Measurements from ENCODE around the gene JMJD7. TPM values are rescaled to one million over a fixed set of nuclear protein-coding genes. Genes with fewer than 3 reads are reported as not detected.

Gene JMJD7
- total and polyA plus RNA-seq, 2 donors (not counting 1 experiment from before 2014, with no cell fraction given): 33.4 to 43.9 TPM

- TF ChIP-seq EZH2 (IDR thresholded peaks at IDR 0.05; ENCODE audit: borderline replicate concordance, insufficient read depth, low read depth, low read length, poor library complexity, severe bottlenecking): no peak
- no peak overlapping the region for H3K9ac ChIP-seq (ENCODE audit: low read length)
- H3K4me2 ChIP-seq (replicated peaks; ENCODE audit: low read depth, low read length, poor library complexity, severe bottlenecking): no peak overlapping the region
- no peaks in the 10 kb centered on the region for H4K20me1 ChIP-seq (ENCODE audit: control insufficient read depth, insufficient read depth, low read length, poor library complexity, severe bottlenecking)
- ChIA-PET CTCF (interaction anchor here (0.6 to 1.3 kb wide), 2 partner anchors 37 to 120 kb away, joined by 3 to 4 read pairs; no protein-coding TSS in a partner anchor), POLR2A (no interaction called here)
- H3K9me3 ChIP-seq (ENCODE audit: control extremely low read depth in 1 of 3, control insufficient read depth in 2 of 3, insufficient read depth in 1 of 3, low read length in 2 of 3): no peaks in the 10 kb centered on the region
- Mint-ChIP-seq H3K27ac (no peak overlapping the region), H3K9me3 (ENCODE audit: insufficient read depth) (no peaks in the 10 kb centered on the region), H3K4me1 (no peaks in the 10 kb centered on the region), H3K4me3 (no peak overlapping the region), H3K27me3 (no peaks in the 10 kb centered on the region)
- no peak overlapping the region for H2AFZ ChIP-seq (ENCODE audit: insufficient read depth, low read depth, low read length, poor library complexity, severe bottlenecking)
- H3K4me1 ChIP-seq (ENCODE audit: control insufficient read depth in 2 of 2, insufficient read depth in 2 of 2, low read length in 2 of 2): no peaks in the 10 kb centered on the region
- no peak for DNase-seq
- no peak overlapping the region for H3K4me3 ChIP-seq (ENCODE audit: control extremely low read depth in 1 of 5, extremely low read depth in 1 of 5, insufficient read depth in 1 of 5, low read depth in 2 of 5, low read length in 4 of 5)
- H3K27me3 ChIP-seq (replicated peaks in 1 of 4; ENCODE audit: control extremely low read depth in 1 of 4, control insufficient read depth in 3 of 4, insufficient read depth in 4 of 4, low read length in 3 of 4): no peaks in the 10 kb centered on the region
- no peaks in the 10 kb centered on the region for H3K36me3 ChIP-seq (replicated peaks in 1 of 2; ENCODE audit: control extremely low read depth in 1 of 2, control insufficient read depth in 1 of 2, extremely low read depth in 1 of 2, insufficient read depth in 2 of 2, low read length in 1 of 2)
- ATAC-seq (ENCODE audit: low read depth): no peak
- no peak overlapping the region for H3K27ac ChIP-seq (ENCODE audit: low read length in 2 of 2)
- 91% methylated on average over 24 of the region's 25 CpGs for WGBS (ENCODE audit: insufficient coverage)
- no peaks in the 10 kb centered on the region for H3K79me2 ChIP-seq (ENCODE audit: control insufficient read depth, insufficient read depth, low read length)
- intact Hi-C loops (cut with micrococcal nuclease): no loop called here
These were observed 39.1 kb downstream of the JMJD7 start for GRCh38 chr15:41866872-41867579.

GRCh38 chr15:41868321-41868720 lies 40.4 kb downstream of the JMJD7 start:
- peaks cover 7% of the 10 kb centered on the region for H3K27me3 Mint-ChIP-seq
- Histone ChIP-seq H3K4me2 (replicated peaks; ENCODE audit: low read depth, low read length, poor library complexity, severe bottlenecking) (no peak overlapping the region), H3K4me3 (ENCODE audit: control extremely low read depth in 1 of 5, extremely low read depth in 1 of 5, insufficient read depth in 1 of 5, low read depth in 2 of 5, low read length in 4 of 5) (no peak overlapping the region), H3K4me1 (ENCODE audit: control insufficient read depth in 2 of 2, insufficient read depth in 2 of 2, low read length in 2 of 2) (no peaks in the 10 kb centered on the region), H3K27me3 (replicated peaks in 1 of 4; ENCODE audit: control extremely low read depth in 1 of 4, control insufficient read depth in 3 of 4, insufficient read depth in 4 of 4, low read length in 3 of 4) (peaks cover 0 to 2% (median 0%) of the 10 kb centered on the region in 4 experiments), H4K20me1 (ENCODE audit: control insufficient read depth, insufficient read depth, low read length, poor library complexity, severe bottlenecking) (no peaks in the 10 kb centered on the region), H3K27ac (ENCODE audit: low read length in 2 of 2) (no peak overlapping the region), H3K79me2 (ENCODE audit: control insufficient read depth, insufficient read depth, low read length) (no peaks in the 10 kb centered on the region), H2AFZ (ENCODE audit: insufficient read depth, low read depth, low read length, poor library complexity, severe bottlenecking) (no peak overlapping the region), H3K36me3 (replicated peaks in 1 of 2; ENCODE audit: control extremely low read depth in 1 of 2, control insufficient read depth in 1 of 2, extremely low read depth in 1 of 2, insufficient read depth in 2 of 2, low read length in 1 of 2) (no peaks in the 10 kb centered on the region), H3K9ac (ENCODE audit: low read length) (no peak overlapping the region), H3K9me3 (ENCODE audit: control extremely low read depth in 1 of 3, control insufficient read depth in 2 of 3, insufficient read depth in 1 of 3, low read length in 2 of 3) (no peaks in the 10 kb centered on the region)
- H3K27ac Mint-ChIP-seq: no peak overlapping the region
- DNase-seq: no peak
- no peak for ATAC-seq (ENCODE audit: low read depth)
- H3K4me3 Mint-ChIP-seq: no peak overlapping the region
- no peaks in the 10 kb centered on the region for H3K9me3 Mint-ChIP-seq (ENCODE audit: insufficient read depth)
- CTCF ChIA-PET: interaction anchor here (1.3 kb wide), 1 partner anchor 36 kb away, joined by 3 read pairs; no protein-coding TSS in a partner anchor
- intact Hi-C loops (cut with micrococcal nuclease): no loop called here
- 98% methylated on average over 15 of the region's 15 CpGs for WGBS (ENCODE audit: insufficient coverage)
- H3K4me1 Mint-ChIP-seq: no peaks in the 10 kb centered on the region
- POLR2A ChIA-PET: no interaction called here
- TF ChIP-seq EZH2 (IDR thresholded peaks at IDR 0.05; ENCODE audit: borderline replicate concordance, insufficient read depth, low read depth, low read length, poor library complexity, severe bottlenecking): no peak

Measured in B cell (primary cell).